CD8-positive, alpha-beta memory T cell (primary cell): ENCODE data around the gene HAUS1. TPM values are rescaled to one million over a fixed set of nuclear protein-coding genes. Genes with fewer than 3 reads are reported as not detected.
A peak's percentile ranks its signal among the peaks of the same experiment; 100 is the strongest.

Source experiments
- CTCF ChIA-PET: fragments of 350-600 bp; sonication (Branson Sonifier 250); formaldehyde crosslinking; loops from one replicate; lab custom pipeline; 2021; ENCODE audit warnings: antibody characterized with exemption; lab: Charles Lee
- POLR2A ChIA-PET: fragments of 350-600 bp; sonication (Branson Sonifier 250); formaldehyde crosslinking; loops from one replicate; lab custom pipeline; 2021; ENCODE audit warnings: antibody characterized with exemption; lab: Charles Lee
- DNase-seq, 5 donors: peaks; one replicate each; pipeline versions ENCODE4 v3.0.0 to v3.0.0-alpha.2; 2020 to 2022; ENCODE audit warnings: mixed read lengths in 1 of 5
- H3K27ac ChIP-seq: one replicate; pipeline ENCODE4 v1.7.0; 2013; ENCODE audit warnings: low read depth, mild to moderate bottlenecking, low read length, moderate library complexity
- H3K27me3 ChIP-seq: 2 replicates; pipeline ENCODE4 v1.7.0; 2013; ENCODE audit warnings: low read length, mild to moderate bottlenecking; ENCODE audit not compliant: insufficient read depth, poor library complexity, severe bottlenecking
- H3K36me3 ChIP-seq: 2 replicates; pipeline ENCODE4 v1.7.0; 2013; ENCODE audit warnings: mild to moderate bottlenecking, low read length, moderate library complexity; ENCODE audit not compliant: insufficient read depth
- H3K4me1 ChIP-seq: 2 replicates; pipeline ENCODE4 v1.7.0; 2013; ENCODE audit warnings: mild to moderate bottlenecking, low read length, moderate library complexity; ENCODE audit not compliant: insufficient read depth
- H3K4me3 ChIP-seq: 2 replicates; pipeline ENCODE4 v1.7.0; 2013; ENCODE audit warnings: mild to moderate bottlenecking, low read length
- H3K9me3 ChIP-seq: 2 replicates; pipeline ENCODE4 v1.7.0; 2013; ENCODE audit warnings: mild to moderate bottlenecking, low read length
- H3K27ac Mint-ChIP-seq, 8 donors: one replicate each; pipeline ENCODE4 v1.8.0; 2020 to 2021; ENCODE audit warnings: mixed read lengths in 8 of 8, mild to moderate bottlenecking in 6 of 8, inconsistent platforms in 3 of 8, moderate library complexity in 3 of 8
- H3K27me3 Mint-ChIP-seq, 2 donors: one replicate each; pipeline ENCODE4 v1.8.0; 2020 to 2021; ENCODE audit warnings: mixed read lengths in 2 of 2, mild to moderate bottlenecking in 1 of 2, moderate library complexity in 1 of 2
- H3K36me3 Mint-ChIP-seq, 3 donors: one replicate each; pipeline ENCODE4 v1.8.0; 2020 to 2021; ENCODE audit warnings: mixed read lengths in 3 of 3, inconsistent platforms in 1 of 3, mild to moderate bottlenecking in 1 of 3
- H3K4me1 Mint-ChIP-seq, 3 donors: one replicate each; pipeline ENCODE4 v1.8.0; 2020 to 2021; ENCODE audit warnings: mixed read lengths in 3 of 3, inconsistent platforms in 1 of 3, mild to moderate bottlenecking in 1 of 3
- H3K4me3 Mint-ChIP-seq, 7 donors: one replicate each; pipeline ENCODE4 v1.8.0; 2020 to 2021; ENCODE audit warnings: mixed read lengths in 7 of 7, mild to moderate bottlenecking in 6 of 7, moderate library complexity in 4 of 7, inconsistent platforms in 2 of 7
- H3K9me3 Mint-ChIP-seq, 5 donors: one replicate each; pipeline ENCODE4 v1.8.0; 2020 to 2022; ENCODE audit warnings: mixed read lengths in 5 of 5, mild to moderate bottlenecking in 3 of 5, moderate library complexity in 2 of 5, inconsistent platforms in 1 of 5
- polyA plus RNA-seq: library from polyadenylated mRNA; unstranded; fragments of 300-500 nt; fragmentation: Illumina TruSeq; gene quantifications from one replicate; pipeline ENCODE4 v1.2.3, GENCODE V29; 2021
- total RNA-seq, 2 experiments: library from RNA; stranded (reverse); gene quantifications; one replicate each; pipeline ENCODE4 v1.2.3, GENCODE V29; 2021

The HAUS1 gene
- total and polyA plus RNA-seq, 3 experiments from 2014 or later: 43.2 to 53.3 (median 52.5) TPM

DNA sequence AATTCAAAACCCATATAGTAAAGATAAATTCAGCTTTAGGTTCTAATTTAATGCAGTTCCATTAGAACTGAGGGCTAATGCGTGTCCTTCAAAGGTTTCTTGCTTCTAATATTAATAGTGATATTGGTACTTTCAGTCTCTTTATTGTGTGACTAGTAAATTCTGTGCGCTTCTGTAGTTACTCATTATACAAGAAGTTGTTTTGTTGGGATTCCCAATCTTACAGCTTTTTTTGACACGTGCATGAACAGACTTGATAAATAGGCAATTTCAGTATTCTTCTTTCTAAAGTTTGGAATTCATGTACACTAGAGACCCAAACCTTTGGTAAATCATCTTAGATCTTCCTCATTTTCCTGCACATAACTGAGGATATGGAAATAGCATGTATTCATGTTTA, 71.8 kb downstream of the HAUS1 start:
- H3K9me3 ChIP-seq: no peaks in the 10 kb centered on the region
- CTCF ChIA-PET: interaction anchor here (0.8 to 5.3 kb wide), 2 partner anchors 77 to 483 kb away, joined by 4 to 88 read pairs; partner anchors contain the start of gene LOXHD1
- no peak for DNase-seq
- no peak overlapping the region for H3K27ac ChIP-seq
- POLR2A ChIA-PET: no interaction called here
- H3K36me3 ChIP-seq: no peaks in the 10 kb centered on the region
- H3K27me3 ChIP-seq: no peaks in the 10 kb centered on the region
- Mint-ChIP-seq H3K36me3 (peaks cover 0 to 28% (median 6%) of the 10 kb centered on the region in 3 donors), H3K27ac (peak overlapping the region in 5 of 8 donors; percentile 10 to 96 (median 58)), H3K4me1 (peaks cover 42 to 58% (median 56%) of the 10 kb centered on the region in 3 donors), H3K27me3 (peaks cover 0 to 4% of the 10 kb centered on the region in 2 donors), H3K4me3 (peak overlapping the region; percentile 96 to 100 (median 99)), H3K9me3 (no peaks in the 10 kb centered on the region)
- H3K4me3 ChIP-seq: peak overlapping the region; percentile 9
- peaks cover 53% of the 10 kb centered on the region for H3K4me1 ChIP-seq

Other genes with a start within 250 kb of the HAUS1 start
- 10 to 100 TPM; 17.7 to 18.1 TPM for gene EPG5, start 137.1 kb upstream of the HAUS1 start, total RNA-seq
- 4.0 TPM for gene EPG5, start 137.1 kb upstream of the HAUS1 start, polyA plus RNA-seq
- gene PSTPIP2, start 32.1 kb upstream of the HAUS1 start, total RNA-seq: 10 to 100 TPM; 24.9 to 25.3 TPM
- 11.0 TPM for gene PSTPIP2, start 32.1 kb upstream of the HAUS1 start, polyA plus RNA-seq
- gene ATP5F1A, start 6.1 kb upstream of the HAUS1 start, total RNA-seq: 100 to 1,000 TPM; 456 to 468 TPM
- 409 TPM for gene ATP5F1A, start 6.1 kb upstream of the HAUS1 start, polyA plus RNA-seq